Measurements from ENCODE around the gene UBL5. TPM values are rescaled to one million over a fixed set of nuclear protein-coding genes. Genes with fewer than 3 reads are reported as not detected.
A peak's percentile ranks its signal among the peaks of the same experiment; 100 is the strongest.
"Not testable (repeated sequence)": the region's sequence is repeated elsewhere in the genome, so short reads cannot be mapped to it uniquely, and the experiment has no call there.

UBL5 gene
- polyA plus RNA-seq, 5 donors: 191 to 281 (median 227) TPM

DNA sequence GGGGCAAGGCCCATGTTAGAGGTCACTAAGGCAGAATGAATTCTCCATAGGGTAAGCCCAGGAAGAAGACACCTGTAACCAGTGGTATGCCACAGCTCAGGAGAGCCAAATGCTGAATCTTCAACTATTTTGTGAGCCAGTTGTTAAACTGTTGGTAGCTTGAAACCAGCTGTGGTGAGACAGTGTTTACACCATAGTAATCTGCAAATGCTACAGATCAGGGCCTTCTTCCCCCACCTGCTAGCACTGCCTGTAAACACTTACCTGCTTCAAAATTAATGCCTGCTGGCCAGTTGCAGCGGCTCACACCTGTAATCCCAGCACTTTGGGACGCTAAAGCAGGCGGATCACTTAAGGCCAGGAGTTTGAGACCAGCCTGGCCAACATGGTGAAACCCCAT, 20.9 kb upstream of the UBL5 start:
- DNase-seq: no peak

DNA sequence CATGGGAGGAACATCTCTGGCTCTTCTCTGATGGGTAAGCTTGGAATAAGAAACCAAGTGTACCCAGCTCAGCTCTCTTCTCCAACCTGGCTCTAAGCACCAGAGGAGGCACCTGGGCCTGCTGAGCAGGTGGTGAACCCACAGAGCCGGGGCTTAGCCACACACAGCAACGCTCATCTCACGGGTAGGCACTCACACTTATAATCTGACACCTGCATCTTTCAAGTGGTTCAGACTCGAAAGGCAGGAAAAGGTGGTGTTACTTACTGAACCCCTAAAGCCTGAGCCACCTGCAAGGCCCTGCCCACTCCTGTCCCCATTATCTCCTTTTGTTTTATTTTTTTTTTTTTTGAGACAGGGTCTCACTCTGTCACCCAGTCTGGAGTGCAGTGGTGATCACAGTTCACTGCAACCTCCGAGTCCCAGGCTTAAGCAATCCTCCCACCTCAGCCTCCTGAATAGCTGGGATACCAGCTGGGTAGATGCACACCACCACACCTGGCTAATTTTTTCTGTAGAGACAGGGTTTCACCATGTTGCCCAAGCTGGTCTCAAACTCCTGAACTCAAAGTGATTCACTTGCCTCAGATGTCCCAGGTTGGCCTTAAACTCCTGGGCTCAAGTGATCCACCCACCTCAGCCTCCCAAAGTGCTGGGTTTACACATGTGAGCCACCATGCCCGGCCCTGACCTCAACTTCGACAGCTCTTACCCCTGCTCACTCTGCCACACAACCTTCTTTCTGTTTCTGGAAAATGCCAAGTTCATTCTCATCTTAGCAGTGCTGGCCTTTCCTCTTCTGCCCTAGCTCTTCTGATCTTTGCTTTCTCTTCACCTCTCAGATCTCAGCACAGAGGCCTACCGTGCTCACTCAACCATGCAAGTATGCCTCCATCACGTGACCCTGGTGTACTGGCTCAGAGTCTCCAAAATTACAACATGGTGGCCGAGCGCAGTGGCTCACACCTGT, 18.6 kb upstream of the UBL5 start:
- DNase-seq: no peak

GRCh38 chr19:9811139-9811538, 16.6 kb upstream of the UBL5 start:
- no peak for DNase-seq

DNA sequence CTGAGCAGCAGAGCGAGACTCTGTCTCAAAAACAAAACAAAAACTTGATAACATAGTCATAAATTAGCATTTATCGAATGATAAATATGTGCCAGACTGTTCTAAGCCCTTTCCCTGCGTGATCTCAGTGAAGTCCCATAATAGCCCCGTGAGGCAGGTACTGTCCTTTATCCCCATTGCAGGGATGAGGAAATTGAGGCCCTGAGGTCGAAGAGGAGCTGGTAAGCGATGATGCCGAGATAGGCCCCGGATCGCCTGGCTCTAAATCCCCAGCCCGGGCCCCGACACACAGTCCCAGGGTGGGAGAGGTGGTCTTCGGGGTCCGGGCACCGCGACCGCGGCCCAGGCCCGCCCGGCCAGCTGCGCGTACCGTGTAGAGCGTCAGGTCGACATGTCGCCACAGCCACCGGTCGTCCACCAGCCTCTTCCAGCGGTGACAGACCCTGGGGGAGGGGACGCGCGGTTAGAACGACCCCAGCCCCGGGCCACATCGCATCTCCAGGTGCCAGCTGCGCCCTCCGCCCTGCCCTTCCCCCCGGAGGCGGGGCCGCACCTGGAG, 9.5 kb upstream of the UBL5 start:
- DNase-seq: no peak

GRCh38 chr19:9818734-9819595, 8.8 kb upstream of the UBL5 start, which contains the start of gene FBXL12:
Gene FBXL12, minus strand, starts transcription at chr19:9819079. Its CDS starts 266 bp downstream, at chr19:9818813.
- DNase-seq: peak; percentile 100

DNA sequence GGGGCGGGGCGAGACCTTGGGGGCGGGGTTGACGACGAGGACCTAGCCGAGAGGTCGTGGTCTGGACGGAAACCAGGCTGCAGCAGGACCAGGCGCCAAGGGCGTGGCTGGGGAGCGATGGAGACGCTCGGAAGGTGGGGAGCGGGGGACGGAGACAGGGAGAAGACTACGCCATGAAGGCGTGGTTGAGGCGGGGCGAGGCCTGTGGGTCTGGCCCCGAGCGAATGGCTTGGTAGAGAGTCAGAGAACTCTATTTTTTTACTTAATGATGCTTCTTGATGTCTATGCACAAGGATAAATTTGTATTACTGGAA, 8.2 kb upstream of the UBL5 start:
- DNase-seq: no peak

GRCh38 chr19:9820034-9820433, 7.7 kb upstream of the UBL5 start:
- DNase-seq: not testable (repeated sequence)

DNA sequence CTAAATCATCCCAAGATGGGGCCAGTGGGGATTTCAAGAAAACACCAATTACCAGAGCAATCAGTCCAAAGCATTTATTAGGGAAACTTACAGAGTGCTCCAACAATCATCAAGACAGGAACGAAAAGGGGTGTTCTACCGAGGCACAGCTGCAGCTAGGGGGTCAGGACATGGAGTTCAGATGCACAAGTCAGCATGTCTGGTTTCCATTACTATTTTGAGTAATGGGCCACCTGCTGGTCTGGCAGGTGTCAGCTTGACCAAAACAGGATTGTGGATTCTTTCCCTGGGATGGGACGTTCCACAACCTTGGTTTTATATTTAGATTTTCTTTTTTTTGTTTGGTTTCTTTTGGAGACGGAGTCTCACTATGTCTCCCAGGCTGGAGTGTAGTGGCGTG, 3.9 kb upstream of the UBL5 start:
- no peak for DNase-seq

DNA sequence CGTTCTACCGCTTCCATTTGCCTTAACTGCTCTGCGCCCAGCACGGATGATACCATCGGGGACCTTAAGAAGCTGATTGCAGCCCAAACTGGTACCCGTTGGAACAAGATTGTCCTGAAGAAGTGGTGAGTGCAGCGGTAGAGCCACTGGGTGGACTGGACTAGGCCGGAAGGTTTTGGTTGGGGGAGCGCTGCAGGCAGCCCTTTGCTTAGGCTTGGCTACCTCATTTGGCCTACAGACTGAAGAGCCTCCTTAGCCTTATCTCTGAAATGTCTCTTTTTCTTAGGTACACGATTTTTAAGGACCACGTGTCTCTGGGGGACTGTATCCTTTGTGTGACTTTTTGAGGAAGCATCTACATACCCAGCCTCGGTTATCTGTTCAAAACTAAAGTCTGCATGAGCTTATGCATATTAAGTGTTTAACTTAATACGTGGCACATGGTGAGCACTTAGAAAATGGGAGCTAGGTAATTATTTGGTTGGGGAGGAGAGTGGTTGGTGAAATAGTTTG, 889 bp downstream of the UBL5 start:
- DNase-seq: no peak

DNA sequence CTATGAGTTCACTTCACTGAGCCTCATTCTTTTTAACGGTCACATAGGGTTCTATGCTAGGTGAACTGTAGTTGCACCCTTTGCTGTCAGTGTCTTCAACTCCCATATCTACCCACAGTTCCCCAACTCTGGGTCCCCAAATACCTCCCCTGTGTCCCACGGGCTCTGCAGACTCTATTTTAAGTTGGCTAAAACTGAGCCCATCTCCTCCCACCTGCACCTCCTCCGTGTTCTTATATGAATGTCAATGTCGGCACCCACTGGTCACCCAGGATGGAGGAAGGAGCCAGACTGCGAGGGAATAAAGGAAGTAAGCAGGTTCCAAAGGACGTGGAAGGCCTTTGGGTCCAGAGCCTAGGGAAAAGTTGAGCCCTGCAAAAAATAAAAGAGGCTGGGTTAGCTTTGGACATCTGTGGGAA, 6.6 kb downstream of the UBL5 start:
- DNase-seq: no peak

GRCh38 chr19:9834726-9835506, 7.2 kb downstream of the UBL5 start, which contains the start of gene PIN1:
Gene PIN1, plus strand, starts transcription at chr19:9835318. Its CDS starts 27 bp downstream, at chr19:9835345.
- DNase-seq: peak; percentile 99

GRCh38 chr19:9835507-9835949, 7.8 kb downstream of the UBL5 start:
- DNase-seq: no peak

- no peak for DNase-seq
Observed at GRCh38 chr19:9836021-9836420, 8.3 kb downstream of the UBL5 start.

DNA sequence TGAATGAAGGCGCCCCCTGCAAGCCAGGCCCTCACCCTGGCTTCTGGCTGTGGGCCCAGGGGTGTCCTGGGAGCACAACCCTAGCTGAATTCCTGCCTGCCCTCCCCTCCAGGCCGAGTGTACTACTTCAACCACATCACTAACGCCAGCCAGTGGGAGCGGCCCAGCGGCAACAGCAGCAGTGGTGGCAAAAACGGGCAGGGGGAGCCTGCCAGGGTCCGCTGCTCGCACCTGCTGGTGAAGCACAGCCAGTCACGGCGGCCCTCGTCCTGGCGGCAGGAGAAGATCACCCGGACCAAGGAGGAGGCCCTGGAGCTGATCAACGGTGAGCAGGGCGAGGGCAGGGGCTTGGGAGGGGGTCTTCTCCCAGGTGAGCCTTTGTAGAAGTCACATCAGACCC, 10.6 kb downstream of the UBL5 start:
- no peak for DNase-seq

GRCh38 chr19:9839415-9839814, 11.7 kb downstream of the UBL5 start:
- DNase-seq: peak; percentile 59 to 72

DNA sequence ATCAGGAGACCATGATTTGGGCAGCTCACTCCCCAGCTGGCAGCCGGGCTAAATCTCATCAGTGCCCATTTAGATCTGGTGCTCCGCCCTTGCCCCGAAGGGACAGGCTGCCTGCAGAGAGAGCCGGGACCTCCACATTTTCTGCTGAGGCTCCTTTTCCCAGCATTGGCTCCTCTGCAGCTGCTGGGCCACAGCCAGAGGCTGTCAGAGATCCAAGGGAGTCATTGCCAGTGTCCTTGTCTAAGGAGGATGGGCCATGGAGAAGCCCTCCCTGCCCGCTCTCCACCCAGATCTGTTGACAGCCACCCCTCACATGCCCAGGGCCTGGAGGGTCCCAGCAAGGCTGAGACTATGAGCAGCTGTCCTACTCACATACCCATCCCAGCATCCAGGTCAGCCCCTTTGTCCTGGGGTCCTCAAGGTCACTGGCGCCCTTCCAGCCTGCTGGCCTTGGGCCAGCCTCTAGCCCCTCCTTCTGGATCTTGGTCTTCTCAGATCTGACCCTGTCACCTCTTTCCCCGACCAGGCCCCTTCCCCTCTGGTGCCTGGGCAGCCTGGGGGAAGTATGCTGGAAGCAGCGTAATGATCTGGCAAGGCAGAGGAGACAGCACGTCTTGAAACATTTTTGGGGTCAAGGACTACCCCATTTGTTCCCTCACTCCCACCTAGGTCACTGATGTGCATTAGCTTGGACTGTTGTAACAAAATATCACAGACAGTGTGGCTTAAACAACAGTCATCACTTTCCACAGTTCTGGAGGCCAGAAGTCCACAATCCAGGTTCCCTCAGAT, 15.3 kb downstream of the UBL5 start:
- DNase-seq: peak in 1 of 2 donors; percentile 30

DNA sequence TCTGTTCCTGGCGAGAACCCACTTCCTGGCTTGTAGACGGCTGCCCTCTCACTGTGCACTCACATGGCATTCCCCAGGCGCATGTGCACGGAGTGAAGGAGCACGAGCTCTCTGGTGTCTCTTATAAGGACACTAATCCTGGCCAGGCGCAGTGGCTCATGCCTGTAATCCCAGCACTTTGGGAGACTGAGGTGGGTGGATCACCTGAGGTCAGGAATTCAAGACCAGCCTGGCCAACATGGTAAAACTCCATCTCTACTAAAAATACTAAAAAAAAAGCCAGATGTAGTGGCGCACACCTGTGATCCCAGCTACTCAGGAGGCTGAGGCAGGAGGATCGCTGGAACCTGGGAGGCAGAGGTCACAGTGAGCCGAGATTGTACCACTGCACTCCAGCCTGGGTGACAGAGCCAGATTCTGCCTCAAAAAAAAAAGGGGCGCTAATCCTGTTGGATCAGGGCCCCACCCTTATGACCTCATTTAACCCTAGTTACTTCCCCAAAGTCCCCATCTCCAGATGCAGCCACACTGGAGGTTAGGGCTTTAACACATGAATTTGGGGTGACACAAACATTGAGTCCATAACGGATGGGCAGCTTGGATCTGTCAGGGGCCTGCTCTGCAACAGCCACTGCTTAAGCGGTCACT, 16.0 kb downstream of the UBL5 start:
- not testable (repeated sequence) for DNase-seq

DNA sequence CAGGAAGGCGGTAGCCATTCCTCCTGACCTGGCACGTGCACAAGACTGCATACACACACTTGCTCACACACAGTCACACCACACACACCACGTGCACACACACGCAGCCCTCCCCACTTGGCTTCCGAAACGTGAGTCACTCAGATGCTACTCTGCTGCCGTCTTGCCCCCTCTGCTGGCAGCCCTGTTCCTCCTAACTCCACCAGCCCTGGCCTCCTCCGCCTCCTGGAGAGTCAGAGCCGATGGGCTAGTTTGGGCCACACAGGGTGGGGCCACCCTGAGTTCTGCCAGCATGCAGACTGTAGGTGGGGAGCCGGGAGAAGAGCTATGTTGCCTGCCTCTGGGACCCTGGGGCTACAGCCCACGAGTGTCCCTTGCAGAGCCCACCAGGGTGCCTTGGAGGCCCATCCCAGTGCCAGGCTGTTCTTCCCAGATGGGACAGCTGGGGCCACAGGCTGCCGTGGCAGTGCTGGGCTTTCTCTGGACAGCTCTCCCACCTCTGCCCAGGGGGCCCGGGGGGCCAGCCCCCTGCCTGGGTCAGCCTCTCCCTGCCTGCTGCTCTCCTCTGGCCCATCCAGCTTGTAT, 19.5 kb downstream of the UBL5 start:
- DNase-seq: no peak

DNA sequence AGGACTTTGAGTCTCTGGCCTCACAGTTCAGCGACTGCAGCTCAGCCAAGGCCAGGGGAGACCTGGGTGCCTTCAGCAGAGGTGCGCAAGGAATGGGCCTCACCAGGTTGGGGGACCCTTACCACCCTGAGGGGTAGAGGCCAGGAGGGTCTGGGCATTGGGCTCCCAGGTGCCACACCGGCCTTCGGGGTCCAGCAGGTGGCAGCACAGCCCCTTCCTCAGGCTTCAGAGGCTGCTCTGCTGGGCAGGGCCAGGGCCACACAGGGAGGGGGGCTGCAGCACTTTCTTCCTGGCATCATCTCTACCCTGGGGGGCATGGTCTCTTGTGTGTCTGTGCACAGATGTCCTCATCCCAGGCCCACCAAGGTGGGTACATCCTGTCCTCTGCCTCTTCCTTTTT, 20.3 kb downstream of the UBL5 start:
- DNase-seq: no peak

All from right lung (tissue), 5 donors.